H1 (cell line): Measurements from ENCODE around the gene UBE2E1.

Experiments used
- BCL11A ChIP-seq, 2 experiments: IDR thresholded peaks; one replicate each; pipeline ENCODE4 v1.6.1; 2011; ENCODE audit warnings: low read depth in 2 of 2, low read length in 2 of 2, mild to moderate bottlenecking in 2 of 2
- CTCF ChIP-seq, 3 experiments: IDR thresholded peaks; 1 replicate in 2 of 3; 2 replicates in 1 of 3; pipeline versions ENCODE4 v1.5.1 to v1.6.1; 2011; ENCODE audit warnings: low read length in 3 of 3, mild to moderate bottlenecking in 3 of 3, inconsistent platforms in 2 of 3, low read depth in 1 of 3, moderate library complexity in 1 of 3; ENCODE audit not compliant: insufficient read depth in 1 of 3; ENCODE audit errors: control extremely low read depth in 1 of 3
- EP300 ChIP-seq, 2 experiments: IDR thresholded peaks; 1 replicate in 1 of 2; 2 replicates in 1 of 2; pipeline ENCODE4 v1.6.1; 2011 to 2012; ENCODE audit warnings: low read depth in 2 of 2, low read length in 2 of 2, mild to moderate bottlenecking in 2 of 2, borderline replicate concordance in 1 of 2, inconsistent platforms in 1 of 2, moderate library complexity in 1 of 2
- EZH2 ChIP-seq: fragments of 200-600 bp; sonication (generic); IDR thresholded peaks from 2 replicates; pipeline ENCODE4 v1.7.1; 2012; ENCODE audit warnings: low read depth, mild to moderate bottlenecking, moderate library complexity, low read length, inconsistent platforms; ENCODE audit not compliant: severe bottlenecking
- GABPA ChIP-seq: IDR thresholded peaks from 2 replicates; pipeline ENCODE4 v1.6.1; 2011; ENCODE audit warnings: mild to moderate bottlenecking, low read length, moderate library complexity, borderline replicate concordance; ENCODE audit not compliant: insufficient read depth
- POLR2A ChIP-seq, 2 experiments: IDR thresholded peaks; 1 replicate in 1 of 2; 2 replicates in 1 of 2; pipeline ENCODE4 v1.6.1; 2011; ENCODE audit warnings: low read depth in 2 of 2, low read length in 2 of 2, mild to moderate bottlenecking in 2 of 2; ENCODE audit errors: control extremely low read depth in 1 of 2
- POLR2AphosphoS5 ChIP-seq: IDR thresholded peaks from 2 replicates; pipeline ENCODE4 v1.6.1; 2011; ENCODE audit warnings: low read depth, low read length
- SP1 ChIP-seq: IDR thresholded peaks from 2 replicates; pipeline ENCODE4 v1.6.1; 2011; ENCODE audit warnings: low read depth, low read length
- SUZ12 ChIP-seq: fragments of 200-600 bp; sonication (generic); IDR thresholded peaks from 2 replicates; pipeline ENCODE4 v1.6.1; 2012; ENCODE audit warnings: mild to moderate bottlenecking, inconsistent platforms, low read length, moderate library complexity, mixed read lengths
- TCF12 ChIP-seq: IDR thresholded peaks from 2 replicates; pipeline ENCODE4 v1.6.1; 2011; ENCODE audit warnings: low read depth, mild to moderate bottlenecking, low read length
- YY1 ChIP-seq: IDR thresholded peaks from 2 replicates; pipeline ENCODE4 v1.6.1; 2011; ENCODE audit warnings: low read depth, mild to moderate bottlenecking, low read length
- TF ChIP-seq, protein P1 (sequence below): IDR thresholded peaks from 2 replicates; pipeline ENCODE4 v1.6.1; 2012; ENCODE audit warnings: inconsistent platforms

DNA sequence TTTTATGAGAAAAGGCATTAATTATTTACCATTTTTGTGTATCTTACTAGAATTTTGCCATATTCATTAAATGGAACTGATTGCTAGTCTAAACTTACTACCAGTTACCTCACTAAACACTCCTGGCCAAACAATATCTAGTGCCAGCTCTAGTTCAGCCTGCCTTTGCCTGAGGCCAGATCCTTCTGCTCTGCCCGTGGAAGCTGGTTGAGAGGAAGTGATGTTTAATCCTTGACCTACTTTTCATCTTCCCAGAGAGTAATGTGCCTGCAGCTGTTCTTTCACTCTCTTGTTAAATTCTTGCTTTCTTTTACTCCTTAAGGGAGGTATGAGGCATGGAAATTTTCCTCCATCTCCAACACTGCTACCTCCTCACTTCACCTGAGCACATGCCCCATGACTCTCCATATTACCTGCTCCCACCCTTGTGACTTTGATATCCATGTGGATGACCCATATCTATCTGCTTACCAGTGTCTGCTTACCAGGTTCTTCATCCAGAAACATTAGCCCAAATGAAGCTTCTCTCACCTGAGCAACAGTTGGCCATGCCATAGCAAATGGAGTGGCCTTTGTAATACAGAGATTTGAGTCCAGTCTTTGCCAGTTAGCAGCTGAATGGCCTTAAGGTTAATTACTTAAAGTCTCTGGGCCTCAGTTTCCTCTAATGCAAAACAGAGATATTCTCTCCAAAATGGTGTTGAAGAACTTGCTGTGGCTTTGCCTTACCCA is 53.4 kb downstream of the UBE2E1 start:
- TF ChIP-seq POLR2A (IDR thresholded peaks at IDR 0.05; ENCODE audit: control extremely low read depth in 1 of 2, low read depth in 2 of 2, low read length in 2 of 2) (no peak), EP300 (IDR thresholded peaks at IDR 0.05; ENCODE audit: borderline replicate concordance in 1 of 2, low read depth in 2 of 2, low read length in 2 of 2) (no peak), YY1 (no peak), CTCF (IDR thresholded peaks at IDR 0.05; ENCODE audit: control extremely low read depth in 1 of 3, insufficient read depth in 1 of 3, low read depth in 1 of 3, low read length in 3 of 3) (no peak), SUZ12 (no peak), POLR2AphosphoS5 (no peak), SP1 (no peak), EZH2 (no peak), TCF12 (no peak), GABPA (no peak), BCL11A (IDR thresholded peaks at IDR 0.05; ENCODE audit: low read depth in 2 of 2, low read length in 2 of 2) (no peak)
- TF ChIP-seq, protein P1, sequence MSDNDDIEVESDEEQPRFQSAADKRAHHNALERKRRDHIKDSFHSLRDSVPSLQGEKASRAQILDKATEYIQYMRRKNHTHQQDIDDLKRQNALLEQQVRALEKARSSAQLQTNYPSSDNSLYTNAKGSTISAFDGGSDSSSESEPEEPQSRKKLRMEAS: no peak
